Kidney glomerular epithelial cell (primary cell): ENCODE results near the gene SEC23A.
A peak's percentile ranks its signal among the peaks of the same experiment; 100 is the strongest.
"Not testable (repeated sequence)": the region's sequence is repeated elsewhere in the genome, so short reads cannot be mapped to it uniquely, and the experiment has no call there.

Source experiments
- DNase-seq: peaks from one replicate; lab custom pipeline; 2025; lab: John Stamatoyannopoulos, UW

Gene SEC23A

DNA sequence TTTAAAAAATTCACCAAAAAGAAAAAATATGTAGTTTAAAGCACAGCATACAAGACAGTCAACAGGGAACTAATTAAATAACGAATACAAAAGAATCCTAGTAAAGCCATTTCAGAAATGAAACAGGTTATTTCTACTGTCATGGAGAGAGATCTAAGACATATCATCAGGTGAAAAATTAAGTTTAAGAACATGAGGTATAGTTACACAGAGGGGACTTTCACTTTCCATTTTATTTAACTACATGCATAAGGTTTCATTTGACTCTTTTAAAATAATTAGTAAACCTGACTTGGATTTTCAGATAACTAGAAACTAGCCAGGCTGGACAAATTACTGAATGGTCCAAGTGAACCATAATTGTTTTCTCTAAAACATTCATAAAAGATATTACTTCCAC is 11.3 kb downstream of the SEC23A start:
- no peak for DNase-seq

- DNase-seq = no peak
These were observed 12.4 kb downstream of the SEC23A start for GRCh38 chr14:39090548-39091111.

DNA sequence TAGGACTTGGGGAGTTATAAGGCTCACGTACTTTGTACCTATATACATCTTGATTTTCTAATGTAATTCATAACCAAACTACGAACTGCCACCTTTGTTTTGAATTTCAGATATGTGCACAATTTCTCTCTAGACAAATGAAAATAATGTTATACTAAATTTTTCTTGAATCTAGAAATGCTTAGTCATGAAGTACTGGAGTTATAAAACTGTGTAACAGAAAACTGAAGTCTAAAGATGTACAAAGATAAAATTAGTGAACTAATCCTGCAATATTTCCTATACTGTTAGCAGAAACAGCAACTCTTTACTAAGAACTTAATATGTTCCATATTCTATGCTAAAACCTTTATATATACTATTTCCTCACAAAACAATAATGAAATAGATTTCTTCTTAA is 15.5 kb downstream of the SEC23A start:
- no peak for DNase-seq

GRCh38 chr14:39085933-39086332 is 17.1 kb downstream of the SEC23A start:
- no peak for DNase-seq

GRCh38 chr14:39083127-39083526 is 19.9 kb downstream of the SEC23A start:
- no peak for DNase-seq

- no peak for DNase-seq
These were observed 22.1 kb downstream of the SEC23A start for GRCh38 chr14:39080886-39081285.

DNA sequence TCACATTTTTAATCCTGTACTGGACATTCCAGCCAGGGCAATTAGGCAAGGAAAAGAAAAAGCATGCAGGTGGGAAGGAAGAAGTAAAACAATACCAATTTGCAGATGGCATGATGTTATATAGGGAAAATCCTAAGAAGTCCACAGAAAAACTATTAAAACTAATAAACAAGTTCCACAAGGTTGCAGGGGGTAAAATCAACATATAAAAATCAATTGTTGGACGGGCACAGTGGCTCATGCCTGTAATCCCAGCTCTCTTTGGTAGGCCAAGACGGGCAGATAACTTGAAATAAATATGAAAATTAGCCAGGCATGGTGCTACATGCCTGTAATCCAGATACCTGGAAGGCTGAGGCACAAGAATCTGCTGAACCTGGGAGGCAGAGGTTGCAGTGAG is 31.9 kb downstream of the SEC23A start:
- no peak for DNase-seq

DNA sequence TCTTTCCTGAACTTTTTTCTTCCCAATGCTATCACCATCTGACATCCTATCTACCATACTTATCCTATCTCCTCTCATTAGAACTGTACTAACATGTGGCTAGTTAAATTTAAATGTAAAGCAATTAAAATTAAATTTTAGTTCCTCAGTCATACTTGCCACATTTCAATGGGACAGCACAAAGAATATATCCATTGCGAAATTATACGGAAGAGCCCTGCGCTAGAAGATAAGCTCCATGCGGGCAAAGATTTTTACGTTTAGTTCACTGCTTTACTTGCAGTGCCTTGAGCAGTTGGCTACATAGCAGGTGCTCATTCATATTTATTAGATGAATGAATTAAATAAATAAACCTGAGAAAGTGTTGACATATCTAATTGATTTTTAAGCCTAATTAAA is 33.1 kb downstream of the SEC23A start:
- no peak for DNase-seq

DNA sequence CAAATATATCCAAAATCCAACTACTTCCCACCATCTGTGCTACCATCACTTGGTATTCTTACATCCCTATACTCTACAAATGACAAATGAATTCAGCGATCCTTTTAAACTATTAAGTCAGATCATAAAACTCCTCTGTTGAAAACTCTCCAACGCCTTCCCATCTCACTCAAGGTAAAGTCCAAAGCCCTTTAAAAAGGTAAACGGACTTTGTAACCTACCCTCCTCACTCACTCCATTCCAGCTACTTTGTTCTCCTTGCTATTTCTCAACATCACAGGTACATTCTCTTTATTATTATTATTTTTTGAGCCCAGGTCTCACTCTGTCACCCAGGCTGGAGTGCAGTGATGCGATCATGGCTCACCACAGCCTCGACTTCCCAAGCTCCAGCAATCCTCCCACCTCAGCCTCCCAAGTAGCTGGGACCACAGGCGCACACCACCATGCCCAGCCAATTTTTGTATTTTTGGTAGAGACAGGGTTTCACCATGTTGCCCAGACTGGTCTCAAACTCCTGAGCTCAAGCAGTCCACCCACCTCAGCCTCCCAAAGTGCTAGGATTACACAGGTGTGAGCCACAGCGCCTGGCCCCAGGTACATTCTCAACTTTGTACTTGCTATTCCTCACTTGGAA is 33.7 kb downstream of the SEC23A start:
- DNase-seq = not testable (repeated sequence)

DNA sequence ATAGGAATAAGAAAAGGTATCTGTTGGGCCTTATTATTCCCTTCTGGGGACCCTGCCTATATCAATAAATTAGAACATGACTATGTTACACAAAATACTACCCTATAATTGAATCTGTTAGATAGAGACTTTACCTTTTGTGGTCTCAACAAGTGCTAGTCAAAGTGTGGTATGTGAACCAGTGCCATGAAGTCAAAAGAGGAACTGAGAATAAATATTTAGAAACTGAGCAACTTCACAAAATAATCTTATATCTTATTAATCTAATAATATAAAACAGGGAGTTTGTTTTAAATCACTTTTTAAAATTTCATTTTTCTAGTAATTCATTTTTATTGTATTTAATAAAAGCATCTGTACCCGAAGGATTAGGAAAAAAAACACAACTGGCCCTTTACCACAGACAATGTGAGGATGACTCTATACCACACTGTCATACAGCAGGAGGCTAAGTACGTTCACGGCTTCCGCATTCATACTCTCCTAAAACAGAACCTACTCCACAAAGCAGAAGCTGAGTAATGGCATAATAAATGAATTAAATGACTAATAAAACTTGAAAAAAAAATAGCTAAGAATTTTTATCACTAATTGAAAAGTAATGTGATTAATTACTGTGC is 42.1 kb downstream of the SEC23A start:
- DNase-seq = no peak

- no peak for DNase-seq
These were observed 47.1 kb downstream of the SEC23A start for GRCh38 chr14:39055786-39056474.

DNA sequence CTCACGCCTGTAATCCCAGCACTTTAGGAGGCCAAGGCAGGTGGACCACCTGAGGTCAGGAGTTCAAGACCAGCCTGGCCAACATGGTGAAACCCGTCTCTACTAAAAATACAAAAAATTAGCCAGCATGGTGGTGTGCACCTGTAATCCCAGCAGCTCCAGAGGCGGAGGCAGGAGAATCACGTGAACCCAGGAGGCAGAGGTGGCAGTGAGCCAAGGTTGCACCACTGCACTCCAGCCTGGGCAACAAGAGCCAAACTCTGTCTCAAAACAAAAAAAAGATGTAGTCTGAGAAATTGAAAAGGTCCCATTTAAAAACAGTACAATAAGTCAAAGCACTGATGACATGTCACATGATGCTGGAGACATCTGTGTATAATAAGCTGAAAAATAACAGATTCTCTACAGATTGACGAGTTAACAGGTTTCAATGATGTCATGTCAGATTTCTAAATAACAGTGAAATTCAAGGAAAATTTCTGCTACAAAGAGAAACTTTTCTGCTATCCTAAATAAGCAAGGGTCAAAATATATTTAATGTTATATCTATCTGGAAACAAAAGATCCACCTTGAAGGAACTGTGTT is 50.1 kb downstream of the SEC23A start:
- DNase-seq = not testable (repeated sequence)

GRCh38 chr14:39050389-39050788 is 52.6 kb downstream of the SEC23A start:
- peak; percentile 82 for DNase-seq

DNA sequence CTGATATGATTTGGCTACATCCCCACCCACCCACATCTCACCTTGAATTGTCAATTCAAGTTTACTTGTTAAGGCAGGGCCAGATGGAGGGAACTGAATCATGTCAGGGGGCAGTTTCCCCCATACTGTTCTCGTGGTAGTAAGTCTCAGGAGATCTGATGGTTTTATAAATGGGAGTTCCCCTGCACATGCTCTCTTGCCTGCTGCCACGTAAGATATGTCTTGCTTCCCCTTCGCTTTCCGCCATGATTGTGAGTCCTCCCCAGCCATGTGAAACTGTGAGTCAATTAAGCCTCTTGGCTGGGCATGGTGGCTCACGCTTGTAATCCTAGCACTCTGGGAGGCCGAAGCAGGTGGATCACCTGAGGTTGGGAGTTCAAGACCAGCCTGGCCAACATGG is 57.1 kb downstream of the SEC23A start:
- not testable (repeated sequence) for DNase-seq

GRCh38 chr14:39043352-39043943 is 59.6 kb downstream of the SEC23A start:
- no peak for DNase-seq

GRCh38 chr14:39040529-39040928 is 62.5 kb downstream of the SEC23A start:
- DNase-seq = no peak

GRCh38 chr14:39038542-39038941 is 64.5 kb downstream of the SEC23A start:
- no peak for DNase-seq

GRCh38 chr14:39036760-39037159 is 66.3 kb downstream of the SEC23A start:
- no peak for DNase-seq

DNA sequence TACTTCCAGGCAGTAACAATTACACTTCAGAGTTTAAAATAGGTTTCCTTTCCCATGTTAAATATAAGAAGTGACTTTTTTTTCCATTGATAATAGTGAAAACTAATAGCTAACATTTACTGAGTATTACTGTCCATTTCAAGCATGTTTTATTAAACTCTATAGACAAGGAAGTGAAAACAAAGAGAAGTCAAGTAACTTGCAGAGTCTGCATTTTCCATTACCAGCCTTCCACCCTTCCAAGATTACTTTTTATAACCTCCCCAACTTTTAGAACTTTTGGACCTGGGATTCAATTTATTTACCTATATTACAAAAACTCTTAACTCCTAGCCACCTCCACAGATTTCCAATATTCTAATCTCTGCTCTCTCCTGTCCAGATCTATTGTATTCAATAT is 67.7 kb downstream of the SEC23A start:
- DNase-seq = no peak

GRCh38 chr14:39034481-39035296 is 68.3 kb downstream of the SEC23A start:
- DNase-seq = no peak

DNA sequence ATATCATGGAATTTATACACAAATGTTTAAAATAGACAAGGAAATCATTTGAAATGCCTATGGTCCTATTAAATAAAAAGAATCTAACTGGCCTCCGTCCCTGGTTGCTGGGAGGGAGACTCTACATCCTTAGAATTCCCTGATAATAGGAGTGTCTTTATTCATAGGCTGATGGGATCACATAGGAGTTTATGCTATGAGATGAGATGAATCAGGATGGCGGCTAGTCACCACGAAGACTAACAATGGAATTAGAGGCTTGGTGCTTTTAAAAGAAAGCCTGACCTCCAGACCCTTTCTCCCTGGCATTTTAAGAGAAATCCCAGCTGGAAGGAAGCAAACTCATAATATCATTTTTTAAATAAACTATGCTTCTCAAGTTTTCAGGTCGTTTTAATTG is 69.7 kb downstream of the SEC23A start:
- DNase-seq = no peak
